ENCODE measurements around the gene TSPAN16.

- TF ChIP-seq GATA2 (IDR thresholded peaks at IDR 0.05; ENCODE audit: low read depth, low read length) (no peak), GATA3 (IDR thresholded peaks at IDR 0.05; ENCODE audit: low read depth, low read length) (no peak)
Measured at GRCh38 chr19:11279505-11280236, 16.3 kb upstream of the TSPAN16 start.

Measured in SH-SY5Y (cell line).